Measurements from ENCODE around the gene GABBR2.

DNA sequence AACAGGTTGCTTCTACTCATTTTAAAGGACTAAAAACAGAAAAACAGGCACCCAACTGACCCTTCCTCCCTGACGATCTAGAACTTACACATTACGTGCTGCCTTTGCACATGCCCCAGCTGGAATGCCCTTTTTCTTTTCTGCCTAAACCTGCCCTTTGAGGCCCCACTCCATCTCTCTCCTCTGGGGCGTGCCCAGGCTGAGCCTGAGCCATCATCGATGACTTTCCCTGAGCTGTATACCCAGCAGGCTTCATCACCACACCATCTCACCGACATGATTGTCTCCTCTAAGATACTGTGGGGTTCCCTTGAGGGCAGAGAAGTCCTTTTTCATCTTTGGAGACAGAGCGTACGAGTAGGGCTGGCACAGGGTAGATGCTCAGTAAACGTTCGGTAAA lies 24.1 kb upstream of the GABBR2 start:
- TF ChIP-seq, protein P1, sequence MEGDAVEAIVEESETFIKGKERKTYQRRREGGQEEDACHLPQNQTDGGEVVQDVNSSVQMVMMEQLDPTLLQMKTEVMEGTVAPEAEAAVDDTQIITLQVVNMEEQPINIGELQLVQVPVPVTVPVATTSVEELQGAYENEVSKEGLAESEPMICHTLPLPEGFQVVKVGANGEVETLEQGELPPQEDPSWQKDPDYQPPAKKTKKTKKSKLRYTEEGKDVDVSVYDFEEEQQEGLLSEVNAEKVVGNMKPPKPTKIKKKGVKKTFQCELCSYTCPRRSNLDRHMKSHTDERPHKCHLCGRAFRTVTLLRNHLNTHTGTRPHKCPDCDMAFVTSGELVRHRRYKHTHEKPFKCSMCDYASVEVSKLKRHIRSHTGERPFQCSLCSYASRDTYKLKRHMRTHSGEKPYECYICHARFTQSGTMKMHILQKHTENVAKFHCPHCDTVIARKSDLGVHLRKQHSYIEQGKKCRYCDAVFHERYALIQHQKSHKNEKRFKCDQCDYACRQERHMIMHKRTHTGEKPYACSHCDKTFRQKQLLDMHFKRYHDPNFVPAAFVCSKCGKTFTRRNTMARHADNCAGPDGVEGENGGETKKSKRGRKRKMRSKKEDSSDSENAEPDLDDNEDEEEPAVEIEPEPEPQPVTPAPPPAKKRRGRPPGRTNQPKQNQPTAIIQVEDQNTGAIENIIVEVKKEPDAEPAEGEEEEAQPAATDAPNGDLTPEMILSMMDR (conservative IDR thresholded peaks at IDR 0.05; ENCODE audit: low read length), result no peak
- TF ChIP-seq EZH2phosphoT487 (IDR thresholded peaks at IDR 0.05; ENCODE audit: borderline replicate concordance, low read depth, low read length), result no peak
